GM19438 (cell line): ENCODE results near the gene CTNNA1.

Source experiments
- ATAC-seq: cut with Tn5 transposase; IDR thresholded peaks from one replicate; pipeline ENCODE4 v1.9.1; 2021; ENCODE audit warnings: low read depth; ENCODE audit not compliant: unreplicated experiment

CTNNA1 gene

GRCh38 chr5:138978581-138978980 lies 225.4 kb downstream of the CTNNA1 start:
- ATAC-seq, result no peak

GRCh38 chr5:138979684-138980280 lies 226.6 kb downstream of the CTNNA1 start:
- no peak for ATAC-seq

- no peak for ATAC-seq
Observed at GRCh38 chr5:138980441-138980840, 227.2 kb downstream of the CTNNA1 start.

GRCh38 chr5:138981131-138981530 lies 227.9 kb downstream of the CTNNA1 start:
- ATAC-seq, result no peak

- ATAC-seq, result no peak
Observed at GRCh38 chr5:138981586-138981985, 228.4 kb downstream of the CTNNA1 start.

GRCh38 chr5:138983984-138984383 lies 230.8 kb downstream of the CTNNA1 start:
- no peak for ATAC-seq
